H1 (cell line): ENCODE data around the gene GJC3. TPM values are rescaled to one million over a fixed set of nuclear protein-coding genes. Genes with fewer than 3 reads are reported as not detected.

ENCODE experiments used
- CTCF ChIA-PET: fragments of 300-600 bp; sonication (Branson Sonifier 250); formaldehyde crosslinking; loops from one replicate; lab custom pipeline; 2021; ENCODE audit not compliant: partially characterized antibody; lab: Charles Lee
- POLR2A ChIA-PET: fragments of 300-600 bp; sonication (Branson Sonifier 250); formaldehyde crosslinking; loops from one replicate; lab custom pipeline; 2021; ENCODE audit warnings: inconsistent platforms; ENCODE audit not compliant: partially characterized antibody; lab: Charles Lee
- DNase-seq, 2 experiments: peaks; one replicate each; pipeline versions ENCODE4 v3.0.0 to v3.0.0-alpha.2; 2010 to 2022; ENCODE audit warnings: low spot score in 2 of 2, low read depth in 1 of 2, mixed read lengths in 1 of 2
- FAIRE-seq: peaks from 2 replicates; lab custom pipeline; 2011; peaks lifted over from hg19 to GRCh38; lab: Jason Lieb, UNC
- H2AFZ ChIP-seq: 2 replicates; pipeline ENCODE4 v1.8.1; 2012; ENCODE audit warnings: low read length, inconsistent platforms
- H2AK5ac ChIP-seq: 2 replicates; pipeline ENCODE4 v1.6.1; 2013; ENCODE audit warnings: low read depth, low read length
- H2BK120ac ChIP-seq: replicated peaks from 2 replicates; pipeline ENCODE3; 2013; ENCODE audit warnings: low read depth, low read length, inconsistent platforms
- H2BK12ac ChIP-seq: 2 replicates; pipeline ENCODE4 v1.6.1; 2013; ENCODE audit warnings: low read depth, low read length
- H2BK15ac ChIP-seq: 2 replicates; pipeline ENCODE4 v1.6.1; 2013; ENCODE audit warnings: low read length
- H2BK20ac ChIP-seq: 2 replicates; pipeline ENCODE4 v1.6.1; 2013; ENCODE audit warnings: low read length
- H2BK5ac ChIP-seq: 2 replicates; pipeline ENCODE4 v1.6.1; 2013; ENCODE audit warnings: low read depth, low read length
- H3K14ac ChIP-seq: 2 replicates; pipeline ENCODE4 v1.6.1; 2013; ENCODE audit warnings: inconsistent platforms; ENCODE audit not compliant: insufficient read length
- H3K18ac ChIP-seq: 2 replicates; pipeline ENCODE4 v1.6.1; 2013; ENCODE audit warnings: low read length; ENCODE audit errors: extremely low read depth
- H3K23ac ChIP-seq: 2 replicates; pipeline ENCODE4 v1.6.1; 2013; ENCODE audit warnings: inconsistent platforms; ENCODE audit not compliant: insufficient read length
- H3K23me2 ChIP-seq: 2 replicates; pipeline ENCODE4 v1.6.1; 2013; ENCODE audit warnings: low read depth, low read length
- H3K27ac ChIP-seq: 2 replicates; pipeline ENCODE4 v1.6.1; 2011; ENCODE audit warnings: low read depth, low read length, inconsistent platforms
- H3K27me3 ChIP-seq, 4 experiments: replicated peaks in 1 of 4; 1 replicate in 1 of 4; 2 replicates in 3 of 4; pipeline versions ENCODE4 v1.6.1 to v1.8.1; 2011 to 2013; ENCODE audit warnings: low read length in 3 of 4, mild to moderate bottlenecking in 3 of 4, inconsistent platforms in 2 of 4, mixed read lengths in 2 of 4, moderate library complexity in 1 of 4; ENCODE audit not compliant: control insufficient read depth in 3 of 4, insufficient read depth in 3 of 4; ENCODE audit errors: extremely low read depth in 1 of 4
- H3K36me3 ChIP-seq, 4 experiments: 2 replicates each; pipeline versions ENCODE4 v1.6.1 to v1.8.1; 2011 to 2013; ENCODE audit warnings: mild to moderate bottlenecking in 4 of 4, low read length in 3 of 4, moderate library complexity in 2 of 4, control low read depth in 1 of 4, inconsistent platforms in 1 of 4; ENCODE audit not compliant: insufficient read depth in 4 of 4, control insufficient read depth in 2 of 4
- H3K4ac ChIP-seq: replicated peaks from 2 replicates; pipeline ENCODE3; 2013; ENCODE audit warnings: low read length, low read depth, mixed read lengths, inconsistent platforms; ENCODE audit not compliant: insufficient read length
- H3K4me1 ChIP-seq, 4 experiments: replicated peaks in 1 of 4; 1 replicate in 1 of 4; 2 replicates in 3 of 4; pipeline versions ENCODE4 v1.6.1 to v1.8.1; 2011 to 2013; ENCODE audit warnings: low read length in 3 of 4, inconsistent platforms in 2 of 4, mixed read lengths in 1 of 4; ENCODE audit not compliant: insufficient read depth in 4 of 4, control insufficient read depth in 3 of 4
- H3K4me2 ChIP-seq, 2 experiments: 2 replicates each; pipeline versions ENCODE4 v1.6.1 to v1.8.1; 2011 to 2013; ENCODE audit warnings: low read depth in 2 of 2, low read length in 2 of 2, control low read depth in 1 of 2, inconsistent platforms in 1 of 2, mild to moderate bottlenecking in 1 of 2; ENCODE audit not compliant: insufficient read depth in 1 of 2
- H3K4me3 ChIP-seq, 4 experiments: fragments of 200-600, 300-600 bp in 1 of 4; sonication (generic), shearing (Covaris generic), sonication (Bioruptor Twin) in 1 of 4; 2 replicates each; pipeline versions ENCODE4 v1.5.1 to v1.8.1; 2011 to 2016; ENCODE audit warnings: low read length in 4 of 4, low read depth in 3 of 4, control low read depth in 2 of 4, inconsistent platforms in 2 of 4, mild to moderate bottlenecking in 2 of 4, mixed read lengths in 1 of 4, moderate library complexity in 1 of 4; ENCODE audit not compliant: insufficient read depth in 2 of 4; ENCODE audit errors: extremely low read depth in 1 of 4
- H3K56ac ChIP-seq: replicated peaks from 2 replicates; pipeline ENCODE3; 2013; ENCODE audit warnings: low read depth, mild to moderate bottlenecking, mixed read lengths, low read length, inconsistent platforms; ENCODE audit not compliant: insufficient read length
- H3K79me1 ChIP-seq: 2 replicates; pipeline ENCODE4 v1.6.1; 2013; ENCODE audit warnings: low read depth, low read length, control low read depth
- H3K79me2 ChIP-seq, 2 experiments: 2 replicates each; pipeline versions ENCODE4 v1.6.1 to v1.8.1; 2012 to 2013; ENCODE audit warnings: low read length in 2 of 2, mild to moderate bottlenecking in 2 of 2, inconsistent platforms in 1 of 2; ENCODE audit not compliant: insufficient read depth in 2 of 2, control insufficient read depth in 1 of 2
- H3K9ac ChIP-seq, 4 experiments: replicated peaks in 1 of 4; 1 replicate in 1 of 4; 2 replicates in 3 of 4; pipeline versions ENCODE4 v1.6.1 to v1.8.1; 2011 to 2013; ENCODE audit warnings: low read depth in 3 of 4, low read length in 3 of 4, control low read depth in 2 of 4, mild to moderate bottlenecking in 2 of 4, moderate library complexity in 2 of 4, inconsistent platforms in 1 of 4; ENCODE audit errors: extremely low read depth in 1 of 4
- H3K9me3 ChIP-seq, 2 experiments: 2 replicates each; pipeline versions ENCODE4 v1.6.1 to v1.8.1; 2012 to 2013; ENCODE audit warnings: mild to moderate bottlenecking in 2 of 2, moderate library complexity in 2 of 2, control low read depth in 1 of 2, inconsistent platforms in 1 of 2, low read depth in 1 of 2, low read length in 1 of 2, mixed read lengths in 1 of 2; ENCODE audit not compliant: insufficient read depth in 2 of 2
- H4K20me1 ChIP-seq, 2 experiments: replicated peaks in 1 of 2; 2 replicates each; pipeline versions ENCODE3 to v1.8.1; 2011 to 2013; ENCODE audit warnings: inconsistent platforms in 2 of 2, low read length in 2 of 2, mild to moderate bottlenecking in 1 of 2; ENCODE audit not compliant: insufficient read depth in 2 of 2, control insufficient read depth in 1 of 2
- H4K5ac ChIP-seq: 2 replicates; pipeline ENCODE4 v1.6.1; 2013; ENCODE audit warnings: low read length, low read depth, mixed read lengths, inconsistent platforms; ENCODE audit not compliant: insufficient read length
- H4K8ac ChIP-seq: 2 replicates; pipeline ENCODE4 v1.8.0; 2013; ENCODE audit warnings: mild to moderate bottlenecking, moderate library complexity, low read length, inconsistent platforms; ENCODE audit not compliant: insufficient read depth; ENCODE audit errors: extremely low read depth
- H4K91ac ChIP-seq: replicated peaks from 2 replicates; pipeline ENCODE3; 2013; ENCODE audit warnings: low read length, mixed read lengths, inconsistent platforms; ENCODE audit not compliant: insufficient read length
- CHD2 ChIP-seq: IDR thresholded peaks from 2 replicates; pipeline ENCODE4 v1.6.1; 2012; ENCODE audit warnings: low read length, improper control_type of control experiment
- EZH2 ChIP-seq: fragments of 200-600 bp; sonication (generic); IDR thresholded peaks from 2 replicates; pipeline ENCODE4 v1.7.1; 2012; ENCODE audit warnings: low read depth, mild to moderate bottlenecking, moderate library complexity, low read length, inconsistent platforms; ENCODE audit not compliant: severe bottlenecking
- GTF2F1 ChIP-seq: IDR thresholded peaks from 2 replicates; pipeline ENCODE4 v1.6.1; 2012; ENCODE audit warnings: low read depth, low read length, improper control_type of control experiment, borderline replicate concordance
- NANOG ChIP-seq: IDR thresholded peaks from 2 replicates; pipeline ENCODE4 v1.6.1; 2011; ENCODE audit warnings: low read length, low read depth, mild to moderate bottlenecking, inconsistent platforms; ENCODE audit not compliant: insufficient read depth, poor library complexity, severe bottlenecking
- POLR2AphosphoS5 ChIP-seq: IDR thresholded peaks from 2 replicates; pipeline ENCODE4 v1.6.1; 2011; ENCODE audit warnings: low read depth, low read length
- RBBP5 ChIP-seq: IDR thresholded peaks from 2 replicates; pipeline ENCODE4 v1.7.1; 2012; ENCODE audit warnings: low read depth, mild to moderate bottlenecking, inconsistent platforms, low read length, moderate library complexity, borderline replicate concordance
- RFX5 ChIP-seq: IDR thresholded peaks from 2 replicates; pipeline ENCODE4 v1.6.1; 2011; ENCODE audit warnings: low read depth, low read length, improper control_type of control experiment, borderline replicate concordance
- SUZ12 ChIP-seq: fragments of 200-600 bp; sonication (generic); IDR thresholded peaks from 2 replicates; pipeline ENCODE4 v1.6.1; 2012; ENCODE audit warnings: mild to moderate bottlenecking, inconsistent platforms, low read length, moderate library complexity, mixed read lengths
- WGBS, 2 experiments: shearing (Covaris generic) in 1 of 2; methylation state at CpG; one replicate each; pipeline versions ENCODE4 v1.1.6 to v1.1.7; 2013 to 2015; ENCODE audit warnings: low lambda C conversion rate in 2 of 2, mixed read lengths in 2 of 2, inconsistent platforms in 1 of 2, low coverage in 1 of 2, missing lambda C conversion rate in 1 of 2; ENCODE audit not compliant: insufficient replicate concordance in 2 of 2, insufficient coverage in 1 of 2, insufficient read length in 1 of 2; ENCODE audit errors: extremely low coverage in 1 of 2, missing lambda C conversion rate in 1 of 2; 5-methylcytosine and 5-hydroxymethylcytosine counted together
- polyA plus RNA-seq, 7 experiments: library from polyadenylated mRNA; depleted of rRNA in 3 of 7; stranded (reverse) in 5 of 7; unstranded in 2 of 7; fragments of >200 nt in 5 of 7; fragments of 200-250 nt in 2 of 7; gene quantifications; 1 replicate in 5 of 7; 2 replicates in 1 of 7; 4 replicates in 1 of 7; pipeline versions ENCODE4 v1.2.1 to v1.2.3, GENCODE V29; 2011 to 2013; ENCODE audit warnings: missing spikeins in 2 of 7, mixed read lengths in 2 of 7
- total RNA-seq: library from RNA; stranded (reverse); fragmentation: NEBNext Ultra II Directional; extraction: Animal tissue kit (Norgen Biotek cat#: 25700); gene quantifications from 2 replicates; pipeline ENCODE4 v1.2.1, GENCODE V29; 2021
- TF ChIP-seq, protein P1 (sequence below), 3 experiments: IDR thresholded peaks; 1 replicate in 2 of 3; 2 replicates in 1 of 3; pipeline versions ENCODE4 v1.5.1 to v1.6.1; 2011; ENCODE audit warnings: low read length in 3 of 3, mild to moderate bottlenecking in 3 of 3, inconsistent platforms in 2 of 3, low read depth in 1 of 3, moderate library complexity in 1 of 3; ENCODE audit not compliant: insufficient read depth in 1 of 3; ENCODE audit errors: control extremely low read depth in 1 of 3

Gene GJC3
- total and polyA plus RNA-seq, 2 of the 8 experiments (the other 6 are each of a cell fraction or from before 2014, with no cell fraction given) = 2.7 to 3.0 TPM

DNA sequence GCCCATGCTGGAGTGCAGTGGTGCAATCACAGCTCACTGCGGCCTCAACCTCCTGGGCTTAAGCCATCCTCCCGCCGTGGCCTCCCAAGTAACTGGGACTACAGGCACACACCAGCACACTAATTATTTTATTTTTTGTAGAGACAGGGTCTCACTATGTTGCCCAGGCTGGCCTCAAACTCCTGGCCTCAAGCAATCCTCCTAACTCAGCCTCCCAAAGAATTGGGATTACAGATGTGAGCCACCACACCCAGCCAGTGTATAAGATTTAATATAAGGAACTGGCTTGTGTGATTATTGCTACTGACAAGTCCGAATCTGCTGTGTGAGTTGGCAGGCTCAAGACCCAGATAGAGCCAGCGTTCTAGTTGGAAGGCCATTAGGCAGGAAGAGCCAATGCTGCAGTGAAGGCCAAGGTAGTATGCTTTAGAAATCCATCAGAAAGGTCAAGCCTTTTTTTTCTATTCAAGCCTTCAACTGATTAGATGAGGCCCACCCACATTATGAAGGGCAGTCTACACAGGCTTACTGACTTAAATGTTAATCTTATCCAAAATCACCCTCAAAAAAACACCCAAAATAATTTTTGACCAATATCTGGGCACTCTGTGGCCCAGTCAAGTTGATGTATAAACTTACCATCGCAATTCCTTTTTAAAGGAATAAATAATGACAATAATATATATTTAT, 29.4 kb downstream of the GJC3 start:
- Histone ChIP-seq H3K23ac (no peak overlapping the region), H3K27ac (no peak overlapping the region), H2BK120ac (no peak overlapping the region), H3K27me3 (no peaks in the 10 kb centered on the region), H4K5ac (no peak overlapping the region), H2BK12ac (no peak overlapping the region), H2BK15ac (no peak overlapping the region), H3K9me3 (no peaks in the 10 kb centered on the region), H3K4me2 (no peak overlapping the region), H3K79me2 (no peaks in the 10 kb centered on the region), H3K18ac (no peak overlapping the region), H2BK20ac (no peak overlapping the region), H2AK5ac (no peak overlapping the region), H4K8ac (no peak overlapping the region), H3K79me1 (no peaks in the 10 kb centered on the region), H3K56ac (no peak overlapping the region), H3K14ac (no peak overlapping the region), H4K20me1 (no peaks in the 10 kb centered on the region), H4K91ac (no peak overlapping the region), H2BK5ac (no peak overlapping the region), H2AFZ (no peak overlapping the region), H3K4me3 (no peak overlapping the region), H3K23me2 (no peaks in the 10 kb centered on the region), H3K4me1 (no peaks in the 10 kb centered on the region), H3K4ac (no peak overlapping the region), H3K36me3 (no peaks in the 10 kb centered on the region; a peak in 1 of 8 replicates), H3K9ac (no peak overlapping the region)
- no peak for TF ChIP-seq GTF2F1
- no peak for TF ChIP-seq CHD2
- TF ChIP-seq RBBP5 = no peak
- TF ChIP-seq EZH2 = no peak
- TF ChIP-seq RFX5 = no peak
- TF ChIP-seq, protein P1, sequence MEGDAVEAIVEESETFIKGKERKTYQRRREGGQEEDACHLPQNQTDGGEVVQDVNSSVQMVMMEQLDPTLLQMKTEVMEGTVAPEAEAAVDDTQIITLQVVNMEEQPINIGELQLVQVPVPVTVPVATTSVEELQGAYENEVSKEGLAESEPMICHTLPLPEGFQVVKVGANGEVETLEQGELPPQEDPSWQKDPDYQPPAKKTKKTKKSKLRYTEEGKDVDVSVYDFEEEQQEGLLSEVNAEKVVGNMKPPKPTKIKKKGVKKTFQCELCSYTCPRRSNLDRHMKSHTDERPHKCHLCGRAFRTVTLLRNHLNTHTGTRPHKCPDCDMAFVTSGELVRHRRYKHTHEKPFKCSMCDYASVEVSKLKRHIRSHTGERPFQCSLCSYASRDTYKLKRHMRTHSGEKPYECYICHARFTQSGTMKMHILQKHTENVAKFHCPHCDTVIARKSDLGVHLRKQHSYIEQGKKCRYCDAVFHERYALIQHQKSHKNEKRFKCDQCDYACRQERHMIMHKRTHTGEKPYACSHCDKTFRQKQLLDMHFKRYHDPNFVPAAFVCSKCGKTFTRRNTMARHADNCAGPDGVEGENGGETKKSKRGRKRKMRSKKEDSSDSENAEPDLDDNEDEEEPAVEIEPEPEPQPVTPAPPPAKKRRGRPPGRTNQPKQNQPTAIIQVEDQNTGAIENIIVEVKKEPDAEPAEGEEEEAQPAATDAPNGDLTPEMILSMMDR (IDR thresholded peaks at IDR 0.05; ENCODE audit: control extremely low read depth in 1 of 3, insufficient read depth in 1 of 3, low read depth in 1 of 3, low read length in 3 of 3) = no peak
- TF ChIP-seq NANOG = no peak
- TF ChIP-seq SUZ12 = no peak
- no peak for TF ChIP-seq POLR2AphosphoS5
- no peak for DNase-seq
- WGBS, 2 experiments = 89% methylated on average over 6 of the region's 6 CpGs; no CpG with 5 or more reads in 1 of the 2 experiments
- FAIRE-seq = no peak
- ChIA-PET POLR2A (no interaction called here), CTCF (no interaction called here)
